GM19238 (cell line): ENCODE data around the gene KSR1.

Experiments
- DNase-seq: peaks from one replicate; pipeline ENCODE4 v3.0.0; 2011; ENCODE audit warnings: low spot score; ENCODE audit not compliant: insufficient read length

Gene KSR1

GRCh38 chr17:27533874-27534815 lies 77.9 kb downstream of the KSR1 start:
- DNase-seq, result no peak

GRCh38 chr17:27535178-27535928 lies 79.1 kb downstream of the KSR1 start:
- DNase-seq, result no peak

GRCh38 chr17:27535975-27536374 lies 79.7 kb downstream of the KSR1 start:
- no peak for DNase-seq

GRCh38 chr17:27536781-27537180 lies 80.5 kb downstream of the KSR1 start:
- DNase-seq, result no peak

GRCh38 chr17:27538156-27538955 lies 82.1 kb downstream of the KSR1 start:
- no peak for DNase-seq

GRCh38 chr17:27539152-27539551 lies 82.9 kb downstream of the KSR1 start:
- no peak for DNase-seq

- DNase-seq, result no peak
Measured at GRCh38 chr17:27539794-27540317, 83.6 kb downstream of the KSR1 start.

- no peak for DNase-seq
Measured at GRCh38 chr17:27540318-27541101, 84.3 kb downstream of the KSR1 start.

GRCh38 chr17:27541301-27542023 lies 85.2 kb downstream of the KSR1 start:
- DNase-seq, result no peak

- no peak for DNase-seq
Measured at GRCh38 chr17:27542841-27543463, 86.7 kb downstream of the KSR1 start.

GRCh38 chr17:27543464-27543856 lies 87.2 kb downstream of the KSR1 start:
- no peak for DNase-seq

- DNase-seq, result no peak
Measured at GRCh38 chr17:27543958-27544349, 87.7 kb downstream of the KSR1 start.

GRCh38 chr17:27544350-27545131 lies 88.3 kb downstream of the KSR1 start:
- peak; percentile 83 for DNase-seq

- DNase-seq, result no peak
Measured at GRCh38 chr17:27545562-27546229, 89.4 kb downstream of the KSR1 start.

GRCh38 chr17:27546624-27547300 lies 90.5 kb downstream of the KSR1 start:
- DNase-seq, result peak; percentile 42

GRCh38 chr17:27547301-27547683 lies 91.0 kb downstream of the KSR1 start:
- no peak for DNase-seq

GRCh38 chr17:27548369-27548768 lies 92.1 kb downstream of the KSR1 start:
- no peak for DNase-seq
